ENCODE data around the gene SLC23A2. TPM values are rescaled to one million over a fixed set of nuclear protein-coding genes. Genes with fewer than 3 reads are reported as not detected.

SLC23A2 gene
- polyA plus RNA-seq, 1 of the 3 experiments (the other 2 are of a cell fraction): 14.0 TPM

GRCh38 chr20:4998160-4998651 is 3.1 kb downstream of the SLC23A2 start:
- Histone ChIP-seq H4K20me1 (ENCODE audit: insufficient read depth) (no peaks in the 10 kb centered on the region), H2AFZ (ENCODE audit: low read depth) (no peak overlapping the region), H3K4me3 (ENCODE audit: low read depth in 2 of 2, low read length in 1 of 2) (no peak overlapping the region), H3K4me1 (ENCODE audit: control insufficient read depth in 1 of 2, insufficient read depth in 2 of 2, low read depth in 1 of 2, low read length in 1 of 2) (peaks cover 0 to 16% of the 10 kb centered on the region in 2 experiments; a peak in 2 of 4 replicates), H3K36me3 (replicated peaks in 1 of 2; ENCODE audit: control insufficient read depth in 1 of 2, insufficient read depth in 2 of 2, low read length in 1 of 2) (no peaks in the 10 kb centered on the region), H3F3A (replicated peaks; ENCODE audit: insufficient read depth) (no peaks in the 10 kb centered on the region), H3K9me3 (no peaks in the 10 kb centered on the region), H3K4me2 (no peak overlapping the region), H3K27me3 (ENCODE audit: insufficient read depth) (no peaks in the 10 kb centered on the region), H3K9me2 (no peaks in the 10 kb centered on the region), H3K9ac (no peak overlapping the region), H3K79me2 (ENCODE audit: insufficient read depth) (peaks cover 52% of the 10 kb centered on the region), H3K27ac (ENCODE audit: low read depth in 2 of 2, low read length in 1 of 2) (no peak overlapping the region)
- 94% methylated on average over 5 of the region's 5 CpGs for WGBS (ENCODE audit: low lambda C conversion rate)
- ChIA-PET POLR2A (no interaction called here), CTCF (interaction anchor here (0.6 kb wide), 1 partner anchor 194 kb away, joined by 4 read pairs; no protein-coding TSS in a partner anchor)
- no peak for DNase-seq
- TF ChIP-seq TAF1 (IDR thresholded peaks at IDR 0.05; ENCODE audit: borderline replicate concordance, low read depth, low read length) (no peak), USF2 (IDR thresholded peaks at IDR 0.05; ENCODE audit: borderline replicate concordance, low read depth, low read length) (no peak), SMC3 (IDR thresholded peaks at IDR 0.05; ENCODE audit: low read depth, low read length) (no peak), RAD21 (IDR thresholded peaks at IDR 0.05; ENCODE audit: low read length) (no peak), SIN3A (IDR thresholded peaks at IDR 0.05; ENCODE audit: borderline replicate concordance, low read depth, low read length) (no peak), CHD2 (IDR thresholded peaks at IDR 0.05; ENCODE audit: low read length, partially characterized antibody) (no peak), FOSL2 (IDR thresholded peaks at IDR 0.05; ENCODE audit: borderline replicate concordance, low read depth) (no peak), MAX (IDR thresholded peaks at IDR 0.05; ENCODE audit: low read depth) (no peak), GATA2 (CRISPR knock-in tag; IDR thresholded peaks at IDR 0.05) (no peak), TEAD4 (IDR thresholded peaks at IDR 0.05; ENCODE audit: borderline replicate concordance, insufficient read depth) (no peak), GABPA (IDR thresholded peaks at IDR 0.05; ENCODE audit: low read depth) (no peak), EZH2phosphoT487 (IDR thresholded peaks at IDR 0.05; ENCODE audit: borderline replicate concordance, low read depth) (no peak), RXRA (IDR thresholded peaks at IDR 0.05; ENCODE audit: borderline replicate concordance, low read depth) (no peak), ELF1 (IDR thresholded peaks at IDR 0.05) (no peak)
- TF ChIP-seq, protein P1, sequence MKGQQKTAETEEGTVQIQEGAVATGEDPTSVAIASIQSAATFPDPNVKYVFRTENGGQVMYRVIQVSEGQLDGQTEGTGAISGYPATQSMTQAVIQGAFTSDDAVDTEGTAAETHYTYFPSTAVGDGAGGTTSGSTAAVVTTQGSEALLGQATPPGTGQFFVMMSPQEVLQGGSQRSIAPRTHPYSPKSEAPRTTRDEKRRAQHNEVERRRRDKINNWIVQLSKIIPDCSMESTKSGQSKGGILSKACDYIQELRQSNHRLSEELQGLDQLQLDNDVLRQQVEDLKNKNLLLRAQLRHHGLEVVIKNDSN (IDR thresholded peaks at IDR 0.05; ENCODE audit: borderline replicate concordance, low read depth): no peak
- TF ChIP-seq, protein P2, sequence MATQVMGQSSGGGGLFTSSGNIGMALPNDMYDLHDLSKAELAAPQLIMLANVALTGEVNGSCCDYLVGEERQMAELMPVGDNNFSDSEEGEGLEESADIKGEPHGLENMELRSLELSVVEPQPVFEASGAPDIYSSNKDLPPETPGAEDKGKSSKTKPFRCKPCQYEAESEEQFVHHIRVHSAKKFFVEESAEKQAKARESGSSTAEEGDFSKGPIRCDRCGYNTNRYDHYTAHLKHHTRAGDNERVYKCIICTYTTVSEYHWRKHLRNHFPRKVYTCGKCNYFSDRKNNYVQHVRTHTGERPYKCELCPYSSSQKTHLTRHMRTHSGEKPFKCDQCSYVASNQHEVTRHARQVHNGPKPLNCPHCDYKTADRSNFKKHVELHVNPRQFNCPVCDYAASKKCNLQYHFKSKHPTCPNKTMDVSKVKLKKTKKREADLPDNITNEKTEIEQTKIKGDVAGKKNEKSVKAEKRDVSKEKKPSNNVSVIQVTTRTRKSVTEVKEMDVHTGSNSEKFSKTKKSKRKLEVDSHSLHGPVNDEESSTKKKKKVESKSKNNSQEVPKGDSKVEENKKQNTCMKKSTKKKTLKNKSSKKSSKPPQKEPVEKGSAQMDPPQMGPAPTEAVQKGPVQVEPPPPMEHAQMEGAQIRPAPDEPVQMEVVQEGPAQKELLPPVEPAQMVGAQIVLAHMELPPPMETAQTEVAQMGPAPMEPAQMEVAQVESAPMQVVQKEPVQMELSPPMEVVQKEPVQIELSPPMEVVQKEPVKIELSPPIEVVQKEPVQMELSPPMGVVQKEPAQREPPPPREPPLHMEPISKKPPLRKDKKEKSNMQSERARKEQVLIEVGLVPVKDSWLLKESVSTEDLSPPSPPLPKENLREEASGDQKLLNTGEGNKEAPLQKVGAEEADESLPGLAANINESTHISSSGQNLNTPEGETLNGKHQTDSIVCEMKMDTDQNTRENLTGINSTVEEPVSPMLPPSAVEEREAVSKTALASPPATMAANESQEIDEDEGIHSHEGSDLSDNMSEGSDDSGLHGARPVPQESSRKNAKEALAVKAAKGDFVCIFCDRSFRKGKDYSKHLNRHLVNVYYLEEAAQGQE (IDR thresholded peaks at IDR 0.05; ENCODE audit: low read depth, low read length): no peak
- TF ChIP-seq, protein P3, sequence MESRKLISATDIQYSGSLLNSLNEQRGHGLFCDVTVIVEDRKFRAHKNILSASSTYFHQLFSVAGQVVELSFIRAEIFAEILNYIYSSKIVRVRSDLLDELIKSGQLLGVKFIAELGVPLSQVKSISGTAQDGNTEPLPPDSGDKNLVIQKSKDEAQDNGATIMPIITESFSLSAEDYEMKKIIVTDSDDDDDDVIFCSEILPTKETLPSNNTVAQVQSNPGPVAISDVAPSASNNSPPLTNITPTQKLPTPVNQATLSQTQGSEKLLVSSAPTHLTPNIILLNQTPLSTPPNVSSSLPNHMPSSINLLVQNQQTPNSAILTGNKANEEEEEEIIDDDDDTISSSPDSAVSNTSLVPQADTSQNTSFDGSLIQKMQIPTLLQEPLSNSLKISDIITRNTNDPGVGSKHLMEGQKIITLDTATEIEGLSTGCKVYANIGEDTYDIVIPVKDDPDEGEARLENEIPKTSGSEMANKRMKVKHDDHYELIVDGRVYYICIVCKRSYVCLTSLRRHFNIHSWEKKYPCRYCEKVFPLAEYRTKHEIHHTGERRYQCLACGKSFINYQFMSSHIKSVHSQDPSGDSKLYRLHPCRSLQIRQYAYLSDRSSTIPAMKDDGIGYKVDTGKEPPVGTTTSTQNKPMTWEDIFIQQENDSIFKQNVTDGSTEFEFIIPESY (IDR thresholded peaks at IDR 0.05; ENCODE audit: borderline replicate concordance, low read depth): no peak
- TF ChIP-seq, protein P4, sequence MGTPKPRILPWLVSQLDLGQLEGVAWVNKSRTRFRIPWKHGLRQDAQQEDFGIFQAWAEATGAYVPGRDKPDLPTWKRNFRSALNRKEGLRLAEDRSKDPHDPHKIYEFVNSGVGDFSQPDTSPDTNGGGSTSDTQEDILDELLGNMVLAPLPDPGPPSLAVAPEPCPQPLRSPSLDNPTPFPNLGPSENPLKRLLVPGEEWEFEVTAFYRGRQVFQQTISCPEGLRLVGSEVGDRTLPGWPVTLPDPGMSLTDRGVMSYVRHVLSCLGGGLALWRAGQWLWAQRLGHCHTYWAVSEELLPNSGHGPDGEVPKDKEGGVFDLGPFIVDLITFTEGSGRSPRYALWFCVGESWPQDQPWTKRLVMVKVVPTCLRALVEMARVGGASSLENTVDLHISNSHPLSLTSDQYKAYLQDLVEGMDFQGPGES (IDR thresholded peaks at IDR 0.05; ENCODE audit: low read depth, low read length): no peak
